ENCODE results near the gene SLCO1B1. TPM values are rescaled to one million over a fixed set of nuclear protein-coding genes. Genes with fewer than 3 reads are reported as not detected.

SLCO1B1 gene, protein sequence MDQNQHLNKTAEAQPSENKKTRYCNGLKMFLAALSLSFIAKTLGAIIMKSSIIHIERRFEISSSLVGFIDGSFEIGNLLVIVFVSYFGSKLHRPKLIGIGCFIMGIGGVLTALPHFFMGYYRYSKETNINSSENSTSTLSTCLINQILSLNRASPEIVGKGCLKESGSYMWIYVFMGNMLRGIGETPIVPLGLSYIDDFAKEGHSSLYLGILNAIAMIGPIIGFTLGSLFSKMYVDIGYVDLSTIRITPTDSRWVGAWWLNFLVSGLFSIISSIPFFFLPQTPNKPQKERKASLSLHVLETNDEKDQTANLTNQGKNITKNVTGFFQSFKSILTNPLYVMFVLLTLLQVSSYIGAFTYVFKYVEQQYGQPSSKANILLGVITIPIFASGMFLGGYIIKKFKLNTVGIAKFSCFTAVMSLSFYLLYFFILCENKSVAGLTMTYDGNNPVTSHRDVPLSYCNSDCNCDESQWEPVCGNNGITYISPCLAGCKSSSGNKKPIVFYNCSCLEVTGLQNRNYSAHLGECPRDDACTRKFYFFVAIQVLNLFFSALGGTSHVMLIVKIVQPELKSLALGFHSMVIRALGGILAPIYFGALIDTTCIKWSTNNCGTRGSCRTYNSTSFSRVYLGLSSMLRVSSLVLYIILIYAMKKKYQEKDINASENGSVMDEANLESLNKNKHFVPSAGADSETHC
- total RNA-seq: not detected

DNA sequence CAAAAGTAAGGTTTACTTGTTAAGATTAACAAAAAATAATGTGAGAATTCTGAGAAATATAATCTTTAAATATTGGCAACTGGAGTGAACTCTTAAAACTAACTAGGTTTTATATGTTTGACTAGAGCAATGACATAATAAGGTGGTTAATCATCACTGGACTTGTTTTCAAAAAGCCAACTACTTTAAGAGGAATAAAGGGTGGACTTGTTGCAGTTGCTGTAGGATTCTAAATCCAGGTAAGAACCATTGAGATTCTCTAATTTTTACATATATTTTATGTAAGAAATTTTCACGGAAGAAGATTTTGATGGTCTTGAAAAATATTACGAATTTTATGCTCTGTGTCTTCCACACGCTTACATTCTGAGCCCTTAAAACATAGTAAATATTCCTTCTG is at the start of gene SLCO1B1:
TSS of gene SLCO1B1 (plus strand) at position 197 of the 400 bp plus-strand sequence. CDS start 10,381 bp downstream, outside the sequence.

Other genes with a start within 250 kb of the SLCO1B1 start
- gene SLCO1A2, start 203.7 kb downstream of the SLCO1B1 start, total RNA-seq: 11.3 TPM
- not detected for gene IAPP, start 241.7 kb downstream of the SLCO1B1 start, total RNA-seq